Forelimb muscle (tissue), 1 donor: Measurements from ENCODE around the gene KDM5A. TPM values are rescaled to one million over a fixed set of nuclear protein-coding genes. Genes with fewer than 3 reads are reported as not detected.

Experiments
- DNase-seq: peaks from one replicate; pipeline ENCODE4 v3.0.0-alpha.2; 2013; ENCODE audit warnings: low read depth
- polyA plus RNA-seq: library from polyadenylated mRNA; unstranded; fragments of 120-200 nt; gene quantifications from one replicate; pipeline ENCODE4 v1.2.1, GENCODE V29; 2013; ENCODE audit not compliant: insufficient read length

Gene KDM5A
- polyA plus RNA-seq, 1 donor = 20.7 TPM

- DNase-seq = no peak
These were observed 116.2 kb downstream of the KDM5A start for GRCh38 chr12:272942-273341.

- no peak for DNase-seq
These were observed 118.0 kb downstream of the KDM5A start for GRCh38 chr12:271161-271560.

- no peak for DNase-seq
These were observed 119.9 kb downstream of the KDM5A start for GRCh38 chr12:269191-269590.

- DNase-seq = no peak
These were observed 120.7 kb downstream of the KDM5A start for GRCh38 chr12:268483-268840.

- no peak for DNase-seq
These were observed 121.3 kb downstream of the KDM5A start for GRCh38 chr12:267581-268482.

GRCh38 chr12:265096-265495 is 124.0 kb downstream of the KDM5A start:
- no peak for DNase-seq

- DNase-seq = no peak
These were observed 124.9 kb downstream of the KDM5A start for GRCh38 chr12:264269-264668.

- DNase-seq = no peak
These were observed 125.5 kb downstream of the KDM5A start for GRCh38 chr12:263574-263973.

GRCh38 chr12:262817-263216 is 126.3 kb downstream of the KDM5A start, which contains the start of gene SLC6A13:
Gene SLC6A13, minus strand, starts transcription at chr12:262836. Its CDS starts 2,784 bp downstream, at chr12:260052.
- no peak for DNase-seq

- DNase-seq = no peak
These were observed 127.0 kb downstream of the KDM5A start for GRCh38 chr12:262113-262512.

GRCh38 chr12:257521-258321 is 131.4 kb downstream of the KDM5A start:
- DNase-seq = no peak

- DNase-seq = no peak
These were observed 132.2 kb downstream of the KDM5A start for GRCh38 chr12:256958-257357.

- no peak for DNase-seq
These were observed 132.9 kb downstream of the KDM5A start for GRCh38 chr12:256225-256624.

GRCh38 chr12:254912-255311 is 134.2 kb downstream of the KDM5A start:
- no peak for DNase-seq

GRCh38 chr12:254039-254438 is 135.1 kb downstream of the KDM5A start:
- no peak for DNase-seq

- DNase-seq = no peak
These were observed 135.8 kb downstream of the KDM5A start for GRCh38 chr12:253116-253831.

- DNase-seq = no peak
These were observed 136.5 kb downstream of the KDM5A start for GRCh38 chr12:252636-253035.

GRCh38 chr12:247271-247670 is 141.8 kb downstream of the KDM5A start:
- DNase-seq = no peak

GRCh38 chr12:243381-243780 is 145.7 kb downstream of the KDM5A start:
- DNase-seq = no peak

GRCh38 chr12:242496-242895 is 146.6 kb downstream of the KDM5A start:
- DNase-seq = no peak

GRCh38 chr12:241266-241665 is 147.9 kb downstream of the KDM5A start:
- no peak for DNase-seq

GRCh38 chr12:240566-240965 is 148.6 kb downstream of the KDM5A start:
- DNase-seq = no peak
